H1 (cell line): ENCODE results near the gene VOPP1. TPM values are rescaled to one million over a fixed set of nuclear protein-coding genes. Genes with fewer than 3 reads are reported as not detected.

ENCODE experiments used
- CTCF ChIA-PET: fragments of 300-600 bp; sonication (Branson Sonifier 250); formaldehyde crosslinking; loops from one replicate; lab custom pipeline; 2021; ENCODE audit not compliant: partially characterized antibody; lab: Charles Lee
- POLR2A ChIA-PET: fragments of 300-600 bp; sonication (Branson Sonifier 250); formaldehyde crosslinking; loops from one replicate; lab custom pipeline; 2021; ENCODE audit warnings: inconsistent platforms; ENCODE audit not compliant: partially characterized antibody; lab: Charles Lee
- DNase-seq, 2 experiments: peaks; one replicate each; pipeline versions ENCODE4 v3.0.0 to v3.0.0-alpha.2; 2010 to 2022; ENCODE audit warnings: low spot score in 2 of 2, low read depth in 1 of 2, mixed read lengths in 1 of 2
- FAIRE-seq: peaks from 2 replicates; lab custom pipeline; 2011; peaks lifted over from hg19 to GRCh38; lab: Jason Lieb, UNC
- H2AFZ ChIP-seq: 2 replicates; pipeline ENCODE4 v1.8.1; 2012; ENCODE audit warnings: low read length, inconsistent platforms
- H2AK5ac ChIP-seq: 2 replicates; pipeline ENCODE4 v1.6.1; 2013; ENCODE audit warnings: low read depth, low read length
- H2BK120ac ChIP-seq: replicated peaks from 2 replicates; pipeline ENCODE3; 2013; ENCODE audit warnings: low read depth, low read length, inconsistent platforms
- H2BK12ac ChIP-seq: 2 replicates; pipeline ENCODE4 v1.6.1; 2013; ENCODE audit warnings: low read depth, low read length
- H2BK15ac ChIP-seq: 2 replicates; pipeline ENCODE4 v1.6.1; 2013; ENCODE audit warnings: low read length
- H2BK20ac ChIP-seq: 2 replicates; pipeline ENCODE4 v1.6.1; 2013; ENCODE audit warnings: low read length
- H2BK5ac ChIP-seq: 2 replicates; pipeline ENCODE4 v1.6.1; 2013; ENCODE audit warnings: low read depth, low read length
- H3K14ac ChIP-seq: 2 replicates; pipeline ENCODE4 v1.6.1; 2013; ENCODE audit warnings: inconsistent platforms; ENCODE audit not compliant: insufficient read length
- H3K18ac ChIP-seq: 2 replicates; pipeline ENCODE4 v1.6.1; 2013; ENCODE audit warnings: low read length; ENCODE audit errors: extremely low read depth
- H3K23ac ChIP-seq: 2 replicates; pipeline ENCODE4 v1.6.1; 2013; ENCODE audit warnings: inconsistent platforms; ENCODE audit not compliant: insufficient read length
- H3K23me2 ChIP-seq: 2 replicates; pipeline ENCODE4 v1.6.1; 2013; ENCODE audit warnings: low read depth, low read length
- H3K27ac ChIP-seq: 2 replicates; pipeline ENCODE4 v1.6.1; 2011; ENCODE audit warnings: low read depth, low read length, inconsistent platforms
- H3K27me3 ChIP-seq, 4 experiments: replicated peaks in 1 of 4; 1 replicate in 1 of 4; 2 replicates in 3 of 4; pipeline versions ENCODE4 v1.6.1 to v1.8.1; 2011 to 2013; ENCODE audit warnings: low read length in 3 of 4, mild to moderate bottlenecking in 3 of 4, inconsistent platforms in 2 of 4, mixed read lengths in 2 of 4, moderate library complexity in 1 of 4; ENCODE audit not compliant: control insufficient read depth in 3 of 4, insufficient read depth in 3 of 4; ENCODE audit errors: extremely low read depth in 1 of 4
- H3K36me3 ChIP-seq, 4 experiments: 2 replicates each; pipeline versions ENCODE4 v1.6.1 to v1.8.1; 2011 to 2013; ENCODE audit warnings: mild to moderate bottlenecking in 4 of 4, low read length in 3 of 4, moderate library complexity in 2 of 4, control low read depth in 1 of 4, inconsistent platforms in 1 of 4; ENCODE audit not compliant: insufficient read depth in 4 of 4, control insufficient read depth in 2 of 4
- H3K4ac ChIP-seq: replicated peaks from 2 replicates; pipeline ENCODE3; 2013; ENCODE audit warnings: low read length, low read depth, mixed read lengths, inconsistent platforms; ENCODE audit not compliant: insufficient read length
- H3K4me1 ChIP-seq, 4 experiments: replicated peaks in 1 of 4; 1 replicate in 1 of 4; 2 replicates in 3 of 4; pipeline versions ENCODE4 v1.6.1 to v1.8.1; 2011 to 2013; ENCODE audit warnings: low read length in 3 of 4, inconsistent platforms in 2 of 4, mixed read lengths in 1 of 4; ENCODE audit not compliant: insufficient read depth in 4 of 4, control insufficient read depth in 3 of 4
- H3K4me2 ChIP-seq, 2 experiments: 2 replicates each; pipeline versions ENCODE4 v1.6.1 to v1.8.1; 2011 to 2013; ENCODE audit warnings: low read depth in 2 of 2, low read length in 2 of 2, control low read depth in 1 of 2, inconsistent platforms in 1 of 2, mild to moderate bottlenecking in 1 of 2; ENCODE audit not compliant: insufficient read depth in 1 of 2
- H3K4me3 ChIP-seq, 4 experiments: fragments of 200-600, 300-600 bp in 1 of 4; sonication (generic), shearing (Covaris generic), sonication (Bioruptor Twin) in 1 of 4; 2 replicates each; pipeline versions ENCODE4 v1.5.1 to v1.8.1; 2011 to 2016; ENCODE audit warnings: low read length in 4 of 4, low read depth in 3 of 4, control low read depth in 2 of 4, inconsistent platforms in 2 of 4, mild to moderate bottlenecking in 2 of 4, mixed read lengths in 1 of 4, moderate library complexity in 1 of 4; ENCODE audit not compliant: insufficient read depth in 2 of 4; ENCODE audit errors: extremely low read depth in 1 of 4
- H3K56ac ChIP-seq: replicated peaks from 2 replicates; pipeline ENCODE3; 2013; ENCODE audit warnings: low read depth, mild to moderate bottlenecking, mixed read lengths, low read length, inconsistent platforms; ENCODE audit not compliant: insufficient read length
- H3K79me1 ChIP-seq: 2 replicates; pipeline ENCODE4 v1.6.1; 2013; ENCODE audit warnings: low read depth, low read length, control low read depth
- H3K79me2 ChIP-seq, 2 experiments: 2 replicates each; pipeline versions ENCODE4 v1.6.1 to v1.8.1; 2012 to 2013; ENCODE audit warnings: low read length in 2 of 2, mild to moderate bottlenecking in 2 of 2, inconsistent platforms in 1 of 2; ENCODE audit not compliant: insufficient read depth in 2 of 2, control insufficient read depth in 1 of 2
- H3K9ac ChIP-seq, 4 experiments: replicated peaks in 1 of 4; 1 replicate in 1 of 4; 2 replicates in 3 of 4; pipeline versions ENCODE4 v1.6.1 to v1.8.1; 2011 to 2013; ENCODE audit warnings: low read depth in 3 of 4, low read length in 3 of 4, control low read depth in 2 of 4, mild to moderate bottlenecking in 2 of 4, moderate library complexity in 2 of 4, inconsistent platforms in 1 of 4; ENCODE audit errors: extremely low read depth in 1 of 4
- H3K9me3 ChIP-seq, 2 experiments: 2 replicates each; pipeline versions ENCODE4 v1.6.1 to v1.8.1; 2012 to 2013; ENCODE audit warnings: mild to moderate bottlenecking in 2 of 2, moderate library complexity in 2 of 2, control low read depth in 1 of 2, inconsistent platforms in 1 of 2, low read depth in 1 of 2, low read length in 1 of 2, mixed read lengths in 1 of 2; ENCODE audit not compliant: insufficient read depth in 2 of 2
- H4K20me1 ChIP-seq, 2 experiments: replicated peaks in 1 of 2; 2 replicates each; pipeline versions ENCODE3 to v1.8.1; 2011 to 2013; ENCODE audit warnings: inconsistent platforms in 2 of 2, low read length in 2 of 2, mild to moderate bottlenecking in 1 of 2; ENCODE audit not compliant: insufficient read depth in 2 of 2, control insufficient read depth in 1 of 2
- H4K5ac ChIP-seq: 2 replicates; pipeline ENCODE4 v1.6.1; 2013; ENCODE audit warnings: low read length, low read depth, mixed read lengths, inconsistent platforms; ENCODE audit not compliant: insufficient read length
- H4K8ac ChIP-seq: 2 replicates; pipeline ENCODE4 v1.8.0; 2013; ENCODE audit warnings: mild to moderate bottlenecking, moderate library complexity, low read length, inconsistent platforms; ENCODE audit not compliant: insufficient read depth; ENCODE audit errors: extremely low read depth
- H4K91ac ChIP-seq: replicated peaks from 2 replicates; pipeline ENCODE3; 2013; ENCODE audit warnings: low read length, mixed read lengths, inconsistent platforms; ENCODE audit not compliant: insufficient read length
- EGR1 ChIP-seq: IDR thresholded peaks from 2 replicates; pipeline ENCODE4 v1.6.1; 2011; ENCODE audit warnings: low read depth, low read length, borderline replicate concordance
- WGBS, 2 experiments: shearing (Covaris generic) in 1 of 2; methylation state at CpG; one replicate each; pipeline versions ENCODE4 v1.1.6 to v1.1.7; 2013 to 2015; ENCODE audit warnings: low lambda C conversion rate in 2 of 2, mixed read lengths in 2 of 2, inconsistent platforms in 1 of 2, low coverage in 1 of 2, missing lambda C conversion rate in 1 of 2; ENCODE audit not compliant: insufficient replicate concordance in 2 of 2, insufficient coverage in 1 of 2, insufficient read length in 1 of 2; ENCODE audit errors: extremely low coverage in 1 of 2, missing lambda C conversion rate in 1 of 2; 5-methylcytosine and 5-hydroxymethylcytosine counted together
- polyA plus RNA-seq, 7 experiments: library from polyadenylated mRNA; depleted of rRNA in 3 of 7; stranded (reverse) in 5 of 7; unstranded in 2 of 7; fragments of >200 nt in 5 of 7; fragments of 200-250 nt in 2 of 7; gene quantifications; 1 replicate in 5 of 7; 2 replicates in 1 of 7; 4 replicates in 1 of 7; pipeline versions ENCODE4 v1.2.1 to v1.2.3, GENCODE V29; 2011 to 2013; ENCODE audit warnings: missing spikeins in 2 of 7, mixed read lengths in 2 of 7
- total RNA-seq: library from RNA; stranded (reverse); fragmentation: NEBNext Ultra II Directional; extraction: Animal tissue kit (Norgen Biotek cat#: 25700); gene quantifications from 2 replicates; pipeline ENCODE4 v1.2.1, GENCODE V29; 2021

The VOPP1 gene
- total and polyA plus RNA-seq, 2 of the 8 experiments (the other 6 are each of a cell fraction or from before 2014, with no cell fraction given), result 44.7 to 83.0 TPM

DNA sequence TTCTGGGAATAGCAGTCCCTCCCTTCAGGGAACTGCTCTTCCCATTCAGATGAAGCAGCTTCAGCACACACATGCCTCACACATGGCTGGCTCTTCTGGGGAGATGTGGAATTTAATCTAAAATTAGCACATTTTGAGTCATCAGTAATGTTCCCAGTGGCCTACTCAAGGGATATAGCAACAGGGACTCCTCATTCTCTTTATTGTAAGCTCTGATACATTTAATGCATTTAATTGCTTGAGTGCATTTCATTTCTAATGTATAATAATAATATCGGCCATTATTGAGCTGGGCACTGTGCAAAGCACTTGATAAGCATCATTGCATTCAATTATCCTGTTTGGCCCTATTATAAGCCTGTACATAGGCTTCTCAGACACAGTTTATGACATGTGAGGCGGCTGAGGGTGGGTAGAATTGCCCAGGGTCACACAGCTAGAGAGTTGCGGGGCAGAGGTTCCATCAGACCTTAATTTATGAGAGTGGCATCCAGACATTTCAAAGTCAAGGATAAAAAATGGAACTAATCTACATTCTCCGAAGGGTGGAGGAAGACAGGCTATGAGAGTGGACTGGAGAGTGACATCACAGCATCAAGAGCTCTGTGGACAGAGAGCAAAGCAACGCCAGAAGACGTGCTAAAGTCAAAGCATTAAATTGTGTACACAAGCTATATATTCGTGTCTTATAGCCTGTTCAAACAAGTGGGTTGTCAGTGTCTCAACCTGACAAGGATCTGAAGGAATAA lies 130.4 kb downstream of the VOPP1 start:
- H3K4me1 ChIP-seq, result no peaks in the 10 kb centered on the region
- no peak overlapping the region for H3K4me2 ChIP-seq
- no peak overlapping the region for H3K4me3 ChIP-seq
- H2AK5ac ChIP-seq, result no peak overlapping the region
- no peaks in the 10 kb centered on the region for H3K36me3 ChIP-seq
- H3K9me3 ChIP-seq, result no peaks in the 10 kb centered on the region
- no peak overlapping the region for H3K9ac ChIP-seq
- no peak overlapping the region for H3K14ac ChIP-seq
- H2BK15ac ChIP-seq, result no peak overlapping the region
- H3K18ac ChIP-seq, result no peak overlapping the region
- H3K27ac ChIP-seq, result no peak overlapping the region
- peaks cover 2% of the 10 kb centered on the region; the same call in 1 of the 2 replicates for H3K23me2 ChIP-seq
- no peak overlapping the region for H3K23ac ChIP-seq
- H4K5ac ChIP-seq, result no peak overlapping the region
- ChIA-PET POLR2A (no interaction called here), CTCF (interaction anchor here (0.9 to 1.9 kb wide), 3 partner anchors 9 to 161 kb away, joined by 4 to 16 read pairs (median 4); no protein-coding TSS in a partner anchor)
- no peaks in the 10 kb centered on the region for H4K20me1 ChIP-seq
- no peak overlapping the region for H2BK12ac ChIP-seq
- no peak overlapping the region for H3K56ac ChIP-seq
- no peak for FAIRE-seq
- H3K79me1 ChIP-seq, result no peaks in the 10 kb centered on the region
- H2BK20ac ChIP-seq, result no peak overlapping the region
- H2AFZ ChIP-seq, result no peak overlapping the region
- H2BK120ac ChIP-seq, result no peak overlapping the region
- H3K27me3 ChIP-seq, result no peaks in the 10 kb centered on the region; a peak in 1 of 7 replicates
- no peak overlapping the region for H2BK5ac ChIP-seq
- H3K79me2 ChIP-seq, result no peaks in the 10 kb centered on the region
- WGBS, 2 experiments, result 89% methylated on average over 7 of the region's 7 CpGs; no CpG with 5 or more reads in 1 of the 2 experiments
- DNase-seq, result no peak
- H4K8ac ChIP-seq, result no peak overlapping the region
- H4K91ac ChIP-seq, result no peak overlapping the region
- no peak overlapping the region for H3K4ac ChIP-seq
- no peak for TF ChIP-seq EGR1
